ENCODE data around the gene PIK3R1.

PIK3R1 gene

DNA sequence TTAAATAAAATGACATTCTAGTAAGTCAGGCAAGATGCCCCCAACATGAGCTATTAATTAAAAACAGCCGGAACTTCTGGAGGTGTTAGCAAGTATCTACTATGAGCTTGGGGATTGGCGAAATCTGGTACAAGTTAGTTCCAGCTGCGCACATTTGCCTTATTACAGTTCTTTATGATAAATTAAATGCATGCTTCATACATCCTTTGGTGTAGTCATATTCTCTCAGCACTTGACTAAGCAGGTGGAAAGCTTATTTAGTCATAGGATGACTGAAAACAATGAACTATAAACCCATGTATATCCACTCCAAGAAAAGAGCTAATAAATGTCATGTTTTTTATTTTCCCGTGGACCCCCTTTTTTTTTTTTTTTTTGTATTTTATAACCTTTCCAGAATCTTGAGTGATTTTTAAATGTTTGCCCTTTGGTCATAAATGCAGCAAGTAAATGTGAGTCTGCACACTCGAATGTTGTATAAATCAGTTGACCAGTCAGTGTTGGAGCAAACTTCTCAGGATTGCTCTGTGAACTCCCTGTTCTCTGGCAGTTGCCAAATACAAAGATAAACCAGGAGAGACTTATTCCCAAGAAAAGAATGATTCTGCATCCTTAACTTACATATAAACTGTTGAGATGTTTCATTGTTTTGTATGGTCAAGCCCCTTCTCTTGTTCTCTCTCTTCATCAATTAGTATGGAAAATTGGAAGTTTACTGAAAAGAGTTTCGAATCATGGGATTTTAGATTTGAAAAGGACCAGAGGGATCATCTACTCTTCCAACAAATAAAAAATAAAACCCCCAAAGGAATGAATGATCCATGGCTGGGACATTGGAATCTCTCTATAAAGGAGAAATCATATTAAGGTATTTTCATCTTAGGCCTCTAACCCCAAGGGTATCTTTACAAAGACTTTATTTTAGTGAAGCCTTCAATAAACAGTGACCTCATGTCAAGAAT, 38.3 kb downstream of the PIK3R1 start:
- DNase-seq, result no peak

DNA sequence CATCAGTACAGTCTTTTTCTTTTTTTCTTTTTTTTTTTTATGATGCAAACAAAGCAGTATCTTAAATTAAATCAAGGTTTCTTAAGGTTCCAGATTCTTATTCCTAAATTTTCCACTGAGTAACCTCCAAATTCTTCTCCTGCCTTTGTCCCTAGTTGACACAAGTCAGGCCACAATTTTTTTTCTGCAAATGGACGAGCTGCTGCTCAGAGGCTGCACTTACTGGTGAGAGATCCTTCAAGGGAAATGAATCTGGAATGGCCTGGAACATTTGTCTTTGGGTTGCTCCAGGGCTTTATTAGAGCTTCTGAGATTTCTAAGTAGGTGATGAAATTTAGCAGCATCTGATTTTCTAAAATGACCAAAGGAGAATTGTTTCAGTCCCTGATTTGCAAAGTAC, 39.3 kb downstream of the PIK3R1 start:
- no peak for DNase-seq

DNA sequence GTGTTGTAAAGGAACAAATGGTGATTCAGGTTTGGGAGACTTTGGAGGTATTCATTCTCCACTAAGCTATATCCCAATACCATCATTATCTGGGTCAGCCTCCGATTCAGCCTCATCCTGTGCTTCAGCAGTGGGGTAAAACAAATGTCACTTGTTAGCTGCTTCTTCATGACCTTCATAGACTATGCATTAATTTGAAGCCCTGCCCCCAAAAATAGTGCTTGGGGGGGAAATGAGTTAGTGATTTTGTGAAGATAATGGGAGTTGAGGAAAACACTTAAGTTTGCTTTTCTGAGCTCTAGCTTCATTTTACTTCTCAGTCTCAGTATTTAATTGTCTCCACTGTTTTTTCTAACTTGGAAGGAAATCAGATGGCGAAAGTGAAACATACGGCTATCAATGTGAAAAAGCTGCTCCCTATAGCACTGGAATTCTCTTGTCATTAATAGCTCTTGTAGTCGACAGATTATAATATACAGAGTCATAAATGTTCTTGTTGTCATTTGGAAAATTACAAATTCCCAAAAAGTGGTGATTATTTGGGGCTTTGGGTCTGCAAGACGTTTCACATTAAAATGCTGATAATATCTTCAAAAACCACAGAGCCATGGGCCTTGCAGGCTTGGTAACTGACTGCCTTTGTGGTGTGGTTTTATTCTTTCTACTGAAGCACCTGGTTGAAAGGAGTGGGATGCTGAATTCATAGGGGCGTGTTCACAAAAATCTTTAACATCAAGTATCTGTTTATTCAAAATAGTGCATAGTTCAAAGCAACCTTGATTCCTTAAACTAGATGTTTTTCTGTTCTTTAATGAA, 40.0 kb downstream of the PIK3R1 start:
- DNase-seq, result no peak

DNA sequence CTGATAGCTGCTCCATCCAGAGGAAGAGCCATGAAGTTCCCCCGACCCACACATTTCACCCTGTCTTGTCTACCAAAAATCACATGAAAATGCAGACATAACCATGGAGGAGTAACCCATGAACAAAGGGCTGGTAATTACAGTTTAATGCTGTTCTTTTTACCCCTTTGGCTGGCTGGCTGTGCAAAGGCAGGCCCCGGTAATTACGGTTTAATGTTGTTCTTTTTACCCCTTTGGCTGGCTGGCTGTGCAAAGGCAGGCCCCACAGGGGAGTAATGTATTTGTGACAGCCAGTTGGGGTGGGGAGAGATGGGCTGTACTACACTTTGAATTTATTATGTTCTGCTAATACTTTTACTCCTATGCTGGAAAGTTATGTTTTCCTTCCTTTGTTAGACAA, 41.7 kb downstream of the PIK3R1 start:
- DNase-seq, result no peak

DNA sequence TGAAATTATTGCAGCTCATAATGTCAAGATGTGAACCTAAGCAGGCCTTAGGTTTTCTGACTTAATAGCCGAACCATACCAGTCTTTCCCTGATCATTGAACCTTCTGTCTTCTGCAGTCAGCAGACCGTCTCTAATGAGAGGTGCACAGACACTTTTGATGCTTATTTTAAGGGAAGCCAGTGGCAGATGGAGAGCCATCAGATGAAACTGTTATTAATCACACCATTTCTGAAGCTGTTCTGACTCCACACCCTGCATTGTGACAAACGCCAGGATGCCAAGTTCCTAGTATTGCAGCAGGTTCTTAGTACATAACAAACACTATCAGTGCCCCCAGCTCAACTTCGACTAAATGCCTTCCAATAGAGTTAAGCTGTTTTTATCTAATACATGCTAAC, 43.0 kb downstream of the PIK3R1 start:
- DNase-seq, result no peak

DNA sequence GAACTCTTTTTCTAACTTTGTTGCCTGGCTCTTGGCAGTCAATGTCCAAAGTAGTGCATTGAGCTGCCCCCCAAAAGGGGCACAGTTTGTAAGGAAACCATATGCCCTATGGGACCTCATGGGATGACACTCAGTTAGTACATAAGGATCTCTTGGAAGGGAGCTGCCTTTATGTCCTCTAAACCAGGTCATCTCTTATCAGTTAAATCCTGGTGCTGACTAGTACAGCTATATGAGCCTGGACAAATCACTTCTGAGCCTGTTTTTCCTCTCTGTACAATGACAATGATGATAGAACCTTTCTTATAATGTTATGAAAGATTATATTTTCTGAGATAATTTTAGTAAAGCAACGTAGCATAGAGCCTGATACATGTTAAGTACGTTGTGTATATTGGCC, 44.1 kb downstream of the PIK3R1 start:
- DNase-seq, result no peak

DNA sequence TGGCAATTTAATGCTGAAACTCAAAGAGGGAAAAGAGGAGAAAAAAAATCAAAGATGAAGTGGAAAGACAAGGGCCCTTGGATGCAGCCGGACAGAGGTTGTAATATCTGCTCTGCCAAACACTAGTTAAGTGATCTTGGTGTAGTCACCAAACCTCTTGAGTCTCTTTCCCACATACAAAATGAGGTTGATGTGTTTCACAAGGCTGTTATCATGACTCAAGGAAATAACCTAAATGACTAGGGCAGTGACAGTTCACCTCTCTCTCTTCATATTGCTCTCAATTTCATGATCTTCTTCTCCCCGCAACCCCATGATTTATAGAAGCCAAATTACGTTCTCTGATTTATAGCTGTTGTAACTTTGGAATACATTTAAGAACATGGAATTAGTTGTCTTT, 44.9 kb downstream of the PIK3R1 start:
- DNase-seq, result no peak

DNA sequence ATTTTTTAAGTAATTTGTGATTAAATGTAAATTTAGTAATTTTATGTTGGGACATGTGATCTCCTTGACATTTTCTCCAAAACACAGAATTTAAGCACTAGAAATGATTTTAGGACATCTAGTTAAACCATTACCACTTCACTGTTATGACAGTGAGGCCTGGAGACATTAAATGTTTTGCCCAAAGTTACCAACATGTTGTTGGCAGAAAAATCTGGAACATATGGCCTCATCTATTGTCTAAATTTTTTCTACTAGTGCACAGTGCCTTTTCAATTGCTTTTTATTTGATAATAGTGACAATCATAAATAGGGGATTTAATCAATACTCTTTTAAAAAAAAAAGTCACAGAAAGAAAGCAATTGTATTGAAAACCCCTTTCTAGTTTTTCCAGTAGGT, 45.6 kb downstream of the PIK3R1 start:
- no peak for DNase-seq

DNA sequence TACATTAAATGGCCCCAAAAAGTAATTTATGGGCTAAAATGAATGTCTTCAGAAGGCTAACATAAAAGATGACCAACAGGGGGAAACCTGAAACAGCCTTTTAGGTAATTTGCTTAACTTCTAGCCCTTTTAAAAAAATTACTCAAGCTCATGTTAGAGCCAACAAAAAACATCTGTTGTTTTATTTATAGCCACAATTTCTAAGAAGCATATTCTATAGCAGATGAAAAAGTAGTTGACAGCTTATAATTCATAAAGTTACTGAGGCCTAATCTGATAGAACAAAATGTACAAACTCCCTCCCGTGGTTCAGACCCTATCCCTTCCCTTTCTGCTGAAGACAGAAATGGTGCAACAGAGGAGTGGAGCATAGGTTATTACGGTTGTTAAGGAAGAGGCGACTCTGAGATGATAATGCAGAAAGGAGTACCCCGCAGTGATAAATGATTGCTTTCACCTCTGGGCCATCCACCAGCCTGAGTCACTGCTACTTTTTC, 46.1 kb downstream of the PIK3R1 start:
- DNase-seq, result no peak

DNA sequence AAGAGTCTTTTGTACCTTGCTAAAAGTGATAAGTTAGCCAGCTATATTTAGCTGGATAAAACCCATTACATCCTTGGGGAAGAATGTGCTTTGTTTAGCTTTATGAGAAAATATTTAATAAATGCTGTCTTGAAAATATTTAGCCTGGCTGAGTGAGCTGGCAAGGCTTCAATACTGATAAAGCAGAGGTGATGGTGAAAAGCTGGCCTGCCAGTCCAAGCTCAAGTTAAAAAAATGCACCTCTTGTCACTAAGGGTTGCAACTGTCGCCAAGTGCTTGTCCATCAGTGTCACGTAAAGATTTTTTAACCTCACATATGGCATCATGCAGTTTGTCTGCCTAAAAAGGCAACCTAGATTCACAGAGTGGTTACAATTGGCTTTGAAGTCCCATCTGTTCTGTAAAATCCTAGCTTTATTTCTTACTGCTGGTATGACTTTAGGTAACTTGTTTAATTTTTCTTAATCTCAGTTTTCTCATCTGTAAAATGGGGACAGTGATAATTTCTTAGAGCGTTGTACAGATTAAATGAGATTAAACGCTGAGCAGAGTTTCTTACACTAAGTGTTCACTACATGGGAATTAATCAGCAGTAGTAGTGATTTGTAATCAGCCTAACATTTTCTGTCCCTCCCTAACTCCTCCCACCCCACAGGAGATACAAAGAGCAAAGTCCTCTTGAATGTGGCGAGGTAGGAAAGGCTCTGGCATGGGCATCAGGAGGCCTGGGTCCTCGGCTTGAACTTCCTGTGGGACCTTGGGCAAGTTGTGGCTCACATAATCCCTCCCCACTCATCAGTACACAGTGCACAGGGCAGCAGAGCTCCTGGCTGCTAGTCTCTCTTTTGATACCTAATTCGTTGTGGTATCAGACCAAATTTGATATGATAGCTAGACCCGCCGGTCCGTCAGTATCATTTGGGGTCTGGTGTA, 48.7 kb downstream of the PIK3R1 start:
- DNase-seq, result no peak

DNA sequence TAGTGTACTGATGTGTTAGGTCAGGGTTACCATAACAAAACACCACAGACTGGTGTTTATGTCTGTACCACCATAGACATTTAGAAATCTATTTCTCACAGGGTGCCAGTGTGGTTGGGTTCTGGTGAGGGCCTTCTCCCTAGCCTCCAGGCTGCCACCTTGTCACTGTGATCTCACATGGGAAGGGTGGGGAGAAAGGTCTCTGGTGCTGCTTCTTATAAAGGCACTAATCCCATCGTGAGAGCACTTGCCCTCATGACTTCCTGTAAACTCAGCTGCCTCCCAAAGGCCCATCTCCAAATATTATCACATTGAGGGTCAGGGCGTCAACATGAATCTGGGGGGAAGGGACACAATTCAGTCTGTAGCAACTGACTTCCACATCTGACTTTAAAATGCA, 49.8 kb downstream of the PIK3R1 start:
- no peak for DNase-seq

DNA sequence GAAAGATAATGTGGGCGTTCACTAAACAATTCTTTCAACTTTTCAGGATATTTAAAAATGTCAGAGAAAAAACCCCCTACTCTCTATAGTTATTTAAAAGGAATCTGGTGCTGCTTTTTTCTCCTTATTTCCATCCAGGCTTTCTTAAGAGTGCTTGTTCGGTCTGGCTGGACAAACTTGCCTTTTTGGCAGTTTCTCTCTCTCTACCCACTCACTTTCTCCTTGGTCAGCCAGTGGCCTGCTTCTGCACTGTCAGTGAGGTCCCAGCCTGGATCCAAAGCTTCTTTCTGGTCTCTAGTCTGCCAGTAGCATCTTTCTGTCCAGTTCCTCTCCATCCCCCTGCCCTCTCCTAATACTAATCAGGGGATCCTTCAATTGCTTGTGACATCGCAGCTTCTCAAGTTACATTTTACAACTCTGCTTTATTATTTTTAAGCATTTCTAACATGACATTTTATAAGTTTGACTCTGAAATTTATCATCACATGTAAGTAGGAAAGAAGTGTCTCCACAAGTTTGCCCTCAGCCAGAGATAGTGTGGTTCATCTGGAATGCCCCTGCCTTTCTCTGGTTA, 50.4 kb downstream of the PIK3R1 start:
- DNase-seq, result no peak

DNA sequence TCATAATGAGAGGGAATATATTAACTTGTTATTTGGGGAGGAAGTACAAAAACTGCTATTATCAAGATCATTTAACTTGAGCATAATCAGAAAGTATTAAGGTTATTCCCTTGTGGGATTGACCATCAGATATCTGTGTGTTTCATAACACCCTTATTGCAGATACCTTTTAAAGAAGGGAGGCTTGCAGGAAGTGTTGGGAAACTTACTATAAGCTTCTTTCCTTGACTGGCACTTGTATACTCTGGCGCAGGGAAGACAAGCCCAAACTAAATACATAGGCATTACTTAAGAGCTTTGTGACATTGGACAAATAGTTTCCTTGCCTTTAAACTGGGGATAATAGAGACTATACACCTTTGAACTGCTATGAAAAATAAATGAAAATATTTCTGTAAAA, 50.9 kb downstream of the PIK3R1 start:
- DNase-seq, result no peak

DNA sequence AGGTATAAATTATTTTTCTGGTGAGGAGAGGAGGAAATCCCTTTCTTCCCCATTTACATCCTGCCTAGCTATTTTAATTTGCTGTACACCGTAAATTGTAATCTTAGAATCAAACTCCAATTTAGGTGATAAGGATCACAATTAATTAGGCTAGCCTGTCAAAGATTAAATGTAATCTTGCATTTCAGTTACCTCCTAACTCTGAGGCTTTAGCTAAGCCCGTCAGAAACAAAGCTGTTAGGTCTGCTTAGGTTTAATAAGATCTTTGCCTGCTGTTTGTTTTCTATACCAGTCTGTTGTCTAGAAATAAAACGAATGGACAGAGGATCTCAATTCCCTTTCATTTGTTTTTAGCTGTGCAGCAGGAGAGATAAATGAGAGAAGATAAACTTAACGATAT, 51.5 kb downstream of the PIK3R1 start:
- DNase-seq, result no peak

DNA sequence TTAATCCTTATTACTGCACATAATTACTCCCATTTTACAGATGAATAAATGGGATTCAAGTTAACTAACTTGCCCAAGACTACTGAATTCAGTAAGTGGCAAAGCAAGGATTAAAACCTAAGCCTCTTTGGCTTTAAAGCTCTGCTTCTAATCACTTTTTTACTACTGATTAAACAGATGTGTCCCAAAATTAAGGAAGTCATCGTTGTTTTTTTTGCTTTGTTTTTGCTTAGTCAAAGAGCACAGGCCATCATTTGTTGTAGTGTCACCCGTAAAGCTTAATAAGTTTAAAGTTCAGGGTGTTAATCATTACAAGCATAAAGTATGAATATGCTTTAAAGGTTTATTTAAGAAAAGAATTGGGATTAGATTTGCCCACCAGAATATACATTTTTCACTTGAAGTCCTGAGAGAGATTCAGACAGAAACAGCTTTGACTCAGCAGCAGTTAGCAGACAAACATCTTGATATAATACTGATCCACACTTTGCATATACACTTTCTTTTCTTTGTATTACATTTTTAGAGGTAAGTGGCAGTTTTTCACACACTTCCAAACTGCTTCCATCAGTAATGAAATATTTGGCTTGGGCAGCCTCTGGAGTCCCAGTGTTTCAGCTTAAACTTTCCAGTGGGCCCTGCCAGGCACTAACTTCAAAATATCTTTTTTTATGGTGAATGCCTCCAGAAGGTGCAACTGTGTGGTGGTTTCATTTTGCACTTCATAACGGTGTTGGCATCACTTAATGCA, 52.7 kb downstream of the PIK3R1 start:
- no peak for DNase-seq

DNA sequence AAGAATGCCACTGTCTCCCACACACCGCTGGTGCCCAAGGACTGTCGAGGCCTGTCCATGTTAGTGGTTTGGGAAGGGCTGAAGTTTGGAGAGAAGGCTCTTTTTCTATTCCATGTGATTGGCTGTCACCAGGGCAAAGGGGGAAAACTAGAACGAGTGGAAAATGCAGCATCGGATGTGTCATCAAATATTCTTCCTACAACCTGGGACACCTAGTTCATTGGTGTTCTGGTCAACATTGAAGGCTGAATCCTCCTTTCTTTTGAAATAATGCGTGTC, 53.2 kb downstream of the PIK3R1 start:
- DNase-seq, result no peak

DNA sequence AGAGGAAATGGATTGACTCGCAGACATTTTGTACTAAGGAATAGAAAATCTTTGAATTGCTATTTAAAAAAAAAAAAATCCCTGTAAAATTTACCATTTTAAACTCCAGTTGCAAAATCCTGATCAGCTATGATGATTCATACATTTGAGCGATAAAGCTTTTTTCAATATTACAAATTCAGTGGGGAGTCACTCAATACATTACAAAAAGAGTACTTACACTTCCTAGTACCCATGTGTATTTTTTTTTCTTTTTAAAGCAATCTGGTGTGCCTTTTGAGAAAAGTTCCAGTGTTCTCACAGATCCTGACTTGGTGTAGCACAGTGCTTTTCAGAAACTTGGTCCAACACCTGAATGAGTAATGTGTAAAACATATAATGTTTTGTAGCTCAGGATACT, 54.3 kb downstream of the PIK3R1 start:
- DNase-seq, result no peak

DNA sequence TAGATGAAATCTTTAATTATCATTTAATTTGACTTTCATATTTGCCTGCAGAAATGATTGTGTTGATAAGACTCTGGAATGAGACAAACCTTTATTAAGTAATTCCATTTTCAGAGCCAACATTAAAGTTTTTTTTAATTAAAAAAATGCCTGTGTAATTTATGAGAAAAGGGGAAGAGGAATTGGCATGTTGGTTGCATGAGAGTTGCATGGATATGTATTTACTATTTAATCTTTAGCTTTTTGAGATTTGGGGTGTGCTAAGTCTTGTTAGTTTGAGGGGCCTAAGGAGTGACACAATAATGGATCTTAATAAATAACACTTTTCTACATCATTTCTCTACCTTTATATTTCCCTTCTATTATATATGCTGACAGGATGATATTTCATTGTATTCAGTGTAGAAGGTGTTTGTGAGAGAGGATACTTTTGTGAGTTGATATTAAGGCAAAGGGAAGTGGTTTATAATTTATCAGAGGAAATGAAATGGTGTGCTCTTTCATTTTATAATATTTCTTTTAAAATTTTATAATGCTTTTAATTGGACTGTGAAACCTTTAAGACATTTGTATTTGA, 54.9 kb downstream of the PIK3R1 start:
- no peak for DNase-seq

DNA sequence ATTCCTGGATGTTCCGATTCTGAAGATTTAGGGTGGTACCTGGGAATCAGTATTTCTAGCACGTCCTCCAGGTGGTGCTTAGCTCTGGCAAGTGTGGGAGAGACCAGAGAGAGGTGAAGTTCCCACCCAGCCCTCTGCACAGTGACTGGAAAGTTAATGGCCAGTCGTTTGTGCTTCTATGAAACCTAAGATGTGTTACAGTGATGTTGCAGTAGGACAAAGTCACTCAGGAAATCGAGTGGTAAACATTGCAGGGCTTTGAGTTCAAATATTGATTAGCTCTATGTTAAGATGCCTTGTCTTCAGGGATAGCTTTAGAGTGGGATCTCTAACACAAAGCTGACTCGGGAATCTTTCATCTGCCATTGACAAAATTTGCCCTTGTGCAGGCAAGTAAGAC, 55.6 kb downstream of the PIK3R1 start:
- DNase-seq, result no peak

DNA sequence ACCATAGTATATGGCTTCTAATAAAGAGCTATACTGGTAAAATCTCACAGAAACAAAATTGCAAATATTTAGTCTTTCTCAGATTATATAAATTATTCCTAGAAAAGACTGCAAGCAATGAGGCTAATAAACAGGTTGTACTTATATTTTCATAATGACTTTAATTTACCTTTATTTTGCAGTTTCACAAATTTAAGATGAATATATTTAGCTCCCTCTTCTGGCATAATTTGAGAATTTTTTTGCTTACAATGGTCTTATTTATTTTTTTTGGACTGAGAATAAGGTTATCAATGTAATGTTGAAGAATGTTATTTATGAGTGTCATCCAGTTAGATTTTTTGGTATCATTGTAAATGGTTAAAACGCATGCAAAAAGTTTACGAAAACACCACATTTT, 56.7 kb downstream of the PIK3R1 start:
- DNase-seq, result no peak

DNA sequence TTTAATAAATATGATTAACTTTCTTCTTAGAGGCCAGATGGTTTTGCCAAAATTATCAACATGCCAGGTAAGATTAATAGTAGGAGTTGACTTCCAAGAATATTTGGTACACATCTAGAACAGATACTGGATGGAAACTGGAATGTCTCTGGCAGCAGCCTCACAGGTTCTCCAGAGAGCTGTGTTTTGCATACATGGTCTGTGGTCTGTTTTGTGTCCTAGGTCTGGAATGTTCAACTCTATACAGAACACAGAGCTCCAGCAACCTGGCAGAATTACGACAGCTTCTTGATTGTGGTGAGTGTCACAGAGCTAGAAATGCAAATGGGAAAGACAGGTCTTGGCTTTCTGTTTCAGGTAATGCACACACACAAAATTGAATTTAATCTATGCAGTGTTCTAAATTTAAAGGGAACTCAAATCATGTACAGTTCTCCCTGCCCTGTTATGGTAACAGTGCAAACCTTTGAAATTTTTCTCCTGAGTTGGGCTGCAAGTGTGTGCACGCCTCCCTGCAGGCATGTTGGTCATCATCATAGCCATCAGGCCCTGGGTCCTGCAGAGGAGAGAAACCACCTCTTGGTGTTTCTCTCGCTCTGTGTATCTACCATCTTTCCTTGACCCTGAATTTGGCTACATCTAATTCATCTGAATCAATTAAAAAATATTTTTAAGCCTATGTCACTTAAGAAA, 58.3 kb downstream of the PIK3R1 start:
- DNase-seq, result no peak

Data from right hindlimb (tissue), 1 donor.